IPS-18a (cell line): ENCODE data around the gene UBALD1.

Experiments used
- H3K27ac ChIP-seq: one replicate; pipeline ENCODE4 v1.5.1; 2013; ENCODE audit warnings: low read length
- H3K27me3 ChIP-seq: one replicate; pipeline ENCODE4 v1.6.1; 2013; ENCODE audit warnings: mild to moderate bottlenecking, low read length; ENCODE audit not compliant: control insufficient read depth, insufficient read depth
- H3K36me3 ChIP-seq: one replicate; pipeline ENCODE4 v1.6.1; 2013; ENCODE audit warnings: low read depth, low read length; ENCODE audit not compliant: control insufficient read depth
- H3K4me1 ChIP-seq: one replicate; pipeline ENCODE4 v1.6.1; 2013; ENCODE audit warnings: low read depth, low read length; ENCODE audit not compliant: control insufficient read depth
- H3K4me3 ChIP-seq: one replicate; pipeline ENCODE4 v1.5.1; 2013; ENCODE audit warnings: low read length
- H3K9ac ChIP-seq: one replicate; pipeline ENCODE4 v1.6.1; 2013; ENCODE audit warnings: mild to moderate bottlenecking, low read length, moderate library complexity
- H3K9me3 ChIP-seq: one replicate; pipeline ENCODE4 v1.6.1; 2013; ENCODE audit warnings: low read depth, low read length; ENCODE audit not compliant: control insufficient read depth

The UBALD1 gene

DNA sequence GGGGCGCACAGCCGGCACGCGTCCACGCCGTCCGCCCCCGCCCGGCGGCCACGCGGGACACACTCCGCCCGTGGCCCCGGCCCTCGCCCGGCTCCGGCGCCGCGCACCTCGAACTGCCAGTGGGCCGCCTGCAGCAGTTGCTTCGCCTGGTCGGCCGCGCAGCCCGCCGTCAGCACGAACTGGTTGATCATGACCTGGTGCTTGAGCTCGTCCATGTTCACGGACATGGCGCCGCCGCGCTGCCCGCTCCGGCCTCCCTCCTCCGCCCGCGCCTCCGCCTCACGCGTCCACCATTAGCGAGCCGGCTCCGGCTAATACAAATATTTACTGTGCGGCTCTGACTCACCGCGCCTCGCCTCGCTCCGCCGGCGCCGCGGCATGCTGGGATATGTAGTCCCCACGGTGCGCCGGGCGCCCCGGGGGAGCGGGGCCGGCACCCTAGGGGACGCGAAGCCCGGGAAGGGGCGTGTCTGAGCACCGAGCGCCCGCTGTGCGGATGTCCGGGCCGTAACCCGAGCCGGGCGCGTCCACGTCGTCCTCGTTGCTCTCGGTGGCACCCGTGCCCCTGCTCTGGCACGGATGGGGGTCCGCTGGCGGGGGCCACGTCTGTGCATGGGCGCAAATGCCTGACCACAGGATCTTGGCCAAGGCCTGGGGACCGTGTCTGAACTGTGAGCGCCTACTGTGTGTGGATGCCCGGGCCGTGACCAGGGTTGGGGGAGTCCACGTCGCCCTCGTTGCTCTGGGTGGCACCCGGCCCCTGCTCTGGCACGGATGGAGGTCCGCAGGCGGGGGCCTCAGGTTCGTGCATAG lies at the start of gene UBALD1:
Gene UBALD1 (minus strand): TSS at position 318 of the 813 bp plus-strand sequence. CDS start 91 bp downstream, at position 227.
- H3K36me3 ChIP-seq: no peaks in the 10 kb centered on the region

DNA sequence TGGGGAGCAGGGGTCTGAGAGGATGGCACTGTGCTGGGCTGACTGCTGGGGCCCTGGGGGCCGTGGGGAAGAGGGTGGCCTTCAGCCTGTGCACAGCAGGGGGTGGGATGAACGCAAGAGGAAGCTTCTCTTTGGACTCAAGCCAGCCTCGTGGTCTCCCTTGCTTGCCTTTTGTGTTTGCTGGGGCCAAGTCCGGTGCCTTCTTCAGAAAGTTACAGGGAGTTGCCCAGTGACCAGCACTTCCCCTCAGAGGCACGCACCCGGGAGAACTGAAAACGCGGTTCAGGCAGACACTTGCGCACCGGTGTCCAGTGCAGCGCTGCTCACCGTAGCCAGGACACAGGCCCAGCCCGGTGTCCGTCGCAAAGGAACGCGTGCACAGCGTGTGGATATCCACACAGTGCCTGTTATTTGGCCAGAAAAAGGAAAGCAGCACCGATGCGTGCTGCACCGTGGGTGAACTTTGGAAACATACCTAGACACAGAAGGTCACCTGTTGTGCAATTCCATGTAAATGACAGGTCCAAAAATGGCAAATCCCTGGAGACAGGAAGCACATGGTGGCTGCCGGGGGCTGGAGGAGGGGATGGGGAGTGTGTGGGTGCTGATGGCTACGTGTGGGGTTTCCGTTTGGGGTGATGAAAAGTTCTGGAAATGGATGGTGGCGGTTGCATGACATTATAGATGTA lies 49.2 kb upstream of the UBALD1 start:
- peaks cover 36% of the 10 kb centered on the region for H3K36me3 ChIP-seq
- no peaks in the 10 kb centered on the region for H3K9me3 ChIP-seq
- no peaks in the 10 kb centered on the region for H3K27me3 ChIP-seq
- no peak overlapping the region for H3K27ac ChIP-seq
- H3K4me1 ChIP-seq: no peaks in the 10 kb centered on the region
- H3K4me3 ChIP-seq: no peak overlapping the region
- no peak overlapping the region for H3K9ac ChIP-seq

More for the DNA sequence above, at the start of gene UBALD1:
- peak within 1 kb of the TSS; percentile 82 for H3K27ac ChIP-seq
- peak within 1 kb of the TSS; percentile 79 for H3K9ac ChIP-seq
- H3K9me3 ChIP-seq: no peaks in the 10 kb centered on the region
- H3K4me3 ChIP-seq: peak within 1 kb of the TSS; percentile 92
- H3K27me3 ChIP-seq: no peaks in the 10 kb centered on the region
- peaks cover 14% of the 10 kb centered on the region for H3K4me1 ChIP-seq

DNA sequence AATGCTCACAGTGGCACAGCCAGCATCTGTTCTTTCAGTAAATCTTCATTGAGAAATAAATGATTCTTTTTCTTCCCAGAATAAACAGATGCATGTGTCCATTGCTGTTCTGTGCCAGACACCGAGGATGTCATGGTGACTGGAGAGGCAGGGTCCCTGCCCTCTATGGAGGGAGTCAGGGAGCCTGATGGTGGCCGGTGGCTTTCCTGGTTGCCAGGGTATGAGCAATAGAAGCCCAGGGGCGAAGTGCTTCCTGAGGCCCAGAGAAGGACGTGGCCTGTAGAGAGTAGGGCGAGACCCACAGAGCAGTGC lies 48.7 kb upstream of the UBALD1 start:
- no peak overlapping the region for H3K27ac ChIP-seq
- no peaks in the 10 kb centered on the region for H3K9me3 ChIP-seq
- no peaks in the 10 kb centered on the region for H3K4me1 ChIP-seq
- H3K4me3 ChIP-seq: no peak overlapping the region
- H3K27me3 ChIP-seq: no peaks in the 10 kb centered on the region
- H3K36me3 ChIP-seq: peaks cover 35% of the 10 kb centered on the region
- H3K9ac ChIP-seq: no peak overlapping the region

DNA sequence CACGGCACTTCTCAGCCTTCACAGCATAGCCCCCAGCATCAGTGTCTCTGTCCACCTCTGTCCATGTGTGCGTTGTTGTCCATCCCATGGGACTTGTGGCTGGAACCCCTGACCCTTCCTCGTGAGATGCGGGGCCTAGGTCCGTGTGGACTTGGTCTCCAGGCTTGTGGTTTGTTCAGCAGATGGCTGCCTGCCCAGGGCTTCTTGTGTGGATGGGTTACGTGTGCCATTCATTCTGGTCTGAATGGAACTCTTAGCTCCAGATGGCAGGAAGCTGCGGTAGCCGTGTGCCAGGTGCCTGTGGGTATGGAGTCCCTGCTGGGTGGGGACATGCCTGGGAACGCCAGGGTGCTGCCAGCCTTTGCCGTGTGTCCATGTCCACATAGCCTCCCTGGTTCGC lies 47.0 kb upstream of the UBALD1 start:
- no peak overlapping the region for H3K27ac ChIP-seq
- H3K9me3 ChIP-seq: no peaks in the 10 kb centered on the region
- no peak overlapping the region for H3K4me3 ChIP-seq
- no peaks in the 10 kb centered on the region for H3K4me1 ChIP-seq
- peaks cover 21% of the 10 kb centered on the region for H3K36me3 ChIP-seq
- no peak overlapping the region for H3K9ac ChIP-seq
- H3K27me3 ChIP-seq: no peaks in the 10 kb centered on the region

DNA sequence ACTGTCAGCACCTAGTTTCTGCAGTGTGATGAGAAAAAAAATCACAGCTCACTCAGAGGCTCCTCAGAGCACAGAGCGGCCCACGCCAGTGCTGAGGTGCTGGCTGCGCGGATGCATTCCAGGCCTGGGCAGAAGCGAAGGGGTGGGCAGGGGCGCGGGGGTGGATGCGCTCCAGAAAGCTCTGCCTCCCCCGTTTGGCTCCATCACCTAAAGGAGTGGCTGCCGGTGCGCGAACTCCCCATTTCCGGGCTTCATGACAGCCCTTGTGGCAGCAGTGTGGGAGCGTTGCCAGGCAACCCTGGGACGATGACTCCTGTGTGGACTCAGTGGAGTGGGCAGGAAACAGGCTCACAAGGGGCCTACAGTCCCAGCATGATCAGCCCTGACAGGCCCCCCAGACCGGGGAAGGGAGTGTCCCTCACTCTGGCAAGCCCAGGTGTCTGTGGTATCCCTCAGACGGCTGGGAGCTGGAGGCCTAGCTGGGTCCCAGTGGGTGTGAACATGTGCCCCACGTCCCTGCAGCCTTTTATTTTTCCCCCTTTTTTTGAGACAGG lies 45.8 kb upstream of the UBALD1 start:
- Histone ChIP-seq H3K27ac (no peak overlapping the region), H3K27me3 (no peaks in the 10 kb centered on the region), H3K36me3 (peaks cover 25% of the 10 kb centered on the region), H3K4me1 (no peaks in the 10 kb centered on the region), H3K9ac (no peak overlapping the region), H3K9me3 (no peaks in the 10 kb centered on the region), H3K4me3 (no peak overlapping the region)

DNA sequence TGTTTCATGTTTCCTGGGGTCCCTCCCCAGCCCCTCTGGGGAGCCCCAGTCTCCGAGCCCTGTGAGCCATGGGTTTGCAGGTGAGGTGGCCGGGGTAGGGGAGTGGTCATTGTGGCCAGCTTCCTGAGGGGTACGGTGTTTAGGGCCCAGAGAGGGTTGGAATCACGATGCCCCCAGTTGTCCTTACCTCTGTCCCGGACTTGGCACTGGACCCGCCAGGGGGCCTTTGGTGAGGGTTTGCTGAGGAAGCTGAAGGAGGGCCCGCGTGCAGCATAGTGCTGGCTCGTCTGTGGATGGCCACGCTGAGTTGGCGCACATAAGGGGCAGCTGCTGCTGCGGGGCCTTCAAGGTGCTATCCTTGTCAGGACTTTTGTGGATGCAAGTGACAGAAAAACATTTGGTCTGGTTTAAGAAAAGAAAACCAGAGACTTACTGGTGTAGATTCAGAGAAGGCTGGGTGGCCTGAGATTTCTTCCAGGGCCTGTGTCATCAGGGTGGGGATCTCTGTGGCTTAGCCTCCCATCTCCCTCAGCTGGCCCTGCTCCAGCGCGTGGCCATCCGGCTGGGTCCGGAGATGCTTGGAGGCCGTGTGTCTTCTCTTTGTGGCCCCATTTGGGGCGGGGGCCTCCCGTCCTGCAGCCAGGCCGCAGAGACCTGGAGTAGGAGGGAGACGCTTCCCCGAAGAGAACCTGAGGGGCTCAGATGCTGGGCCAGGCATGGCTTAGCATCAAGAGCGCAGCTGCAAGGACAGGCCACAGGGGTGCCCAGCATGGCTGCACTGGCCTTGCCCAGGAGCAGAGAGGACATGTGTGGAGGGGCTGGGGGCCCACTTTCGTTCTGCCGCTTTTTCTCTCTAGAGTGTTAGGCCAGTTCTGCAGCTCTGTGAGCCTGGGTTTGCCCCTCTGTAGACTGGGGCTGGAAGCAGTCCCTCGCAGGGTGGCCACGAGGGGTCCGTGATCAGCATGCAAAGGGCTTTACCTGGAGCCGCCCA lies 45.0 kb upstream of the UBALD1 start:
- Histone ChIP-seq H3K4me1 (no peaks in the 10 kb centered on the region), H3K27ac (no peak overlapping the region), H3K9ac (no peak overlapping the region), H3K9me3 (no peaks in the 10 kb centered on the region), H3K4me3 (no peak overlapping the region), H3K27me3 (no peaks in the 10 kb centered on the region), H3K36me3 (peaks cover 30% of the 10 kb centered on the region)

DNA sequence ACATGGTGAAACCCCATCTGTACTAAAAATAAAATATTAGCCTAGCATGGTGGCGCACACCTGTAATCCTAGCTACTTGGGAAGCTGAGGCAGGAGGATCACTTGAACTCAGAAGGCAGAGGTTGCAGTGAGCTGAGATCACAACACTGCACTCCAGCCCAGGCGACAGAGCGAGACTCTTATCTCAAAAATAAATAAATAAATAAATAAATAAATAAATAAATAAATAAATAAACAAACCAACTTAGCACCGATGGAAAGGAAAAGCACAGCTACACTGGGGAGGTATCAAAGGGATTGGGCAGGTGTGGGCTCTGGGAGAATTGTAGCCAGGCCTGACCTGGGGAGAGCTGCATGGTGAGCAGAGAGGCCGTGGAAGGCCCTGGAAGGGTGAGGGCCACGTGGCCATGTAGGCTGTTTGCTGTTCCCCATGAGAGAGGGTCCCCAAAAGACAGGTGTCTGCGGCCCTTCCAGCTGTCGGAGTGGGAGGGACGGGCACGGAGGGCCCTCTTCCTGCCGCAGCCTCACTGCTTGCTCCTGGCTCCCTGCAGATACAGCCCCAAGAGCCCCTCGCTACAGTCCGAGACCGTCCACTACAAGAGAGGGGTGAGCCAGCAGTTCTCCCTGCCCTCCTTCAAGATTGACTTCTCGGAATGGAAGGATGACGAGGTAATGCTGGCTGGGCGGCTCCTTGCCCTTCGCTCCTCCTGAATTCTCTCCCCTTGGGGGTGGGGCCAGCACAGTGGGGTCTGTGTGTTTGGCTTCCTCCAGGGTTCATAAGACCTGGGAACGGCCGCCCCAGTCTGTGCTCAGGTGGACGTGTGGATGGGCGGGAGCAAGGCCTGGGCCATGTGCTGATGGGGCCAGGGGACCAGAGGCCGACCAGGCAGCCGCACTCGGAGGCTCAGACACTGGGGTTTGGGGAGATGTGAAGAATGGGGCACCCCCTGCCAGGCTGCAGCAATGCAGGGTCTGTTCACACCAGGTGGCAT lies 42.3 kb upstream of the UBALD1 start:
- no peak overlapping the region for H3K9ac ChIP-seq
- H3K27me3 ChIP-seq: no peaks in the 10 kb centered on the region
- no peaks in the 10 kb centered on the region for H3K4me1 ChIP-seq
- H3K4me3 ChIP-seq: no peak overlapping the region
- peaks cover 34% of the 10 kb centered on the region for H3K36me3 ChIP-seq
- no peaks in the 10 kb centered on the region for H3K9me3 ChIP-seq
- H3K27ac ChIP-seq: no peak overlapping the region

DNA sequence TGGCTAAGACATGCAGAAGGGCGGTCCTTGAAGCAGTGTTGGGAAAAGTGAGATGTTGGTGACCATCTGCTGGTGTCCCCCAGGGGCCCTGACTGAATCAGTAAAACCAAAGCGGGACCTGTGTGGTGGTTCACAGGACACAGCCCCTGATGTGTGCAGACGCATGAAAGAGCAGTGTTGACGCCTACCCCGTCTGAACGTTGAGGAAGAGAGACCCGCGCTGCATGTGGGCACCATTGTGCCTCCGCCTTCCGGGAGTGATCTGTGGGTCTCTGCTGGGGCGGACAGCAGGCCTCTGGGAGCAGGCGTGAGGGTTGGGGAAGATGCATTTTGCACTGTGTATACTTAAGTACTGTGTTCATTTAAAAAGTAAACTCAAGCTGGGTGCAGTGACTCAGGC lies 41.5 kb upstream of the UBALD1 start:
- Histone ChIP-seq H3K9ac (no peak overlapping the region), H3K4me1 (no peaks in the 10 kb centered on the region), H3K27ac (no peak overlapping the region), H3K9me3 (no peaks in the 10 kb centered on the region), H3K27me3 (no peaks in the 10 kb centered on the region), H3K36me3 (peaks cover 36% of the 10 kb centered on the region), H3K4me3 (no peak overlapping the region)

DNA sequence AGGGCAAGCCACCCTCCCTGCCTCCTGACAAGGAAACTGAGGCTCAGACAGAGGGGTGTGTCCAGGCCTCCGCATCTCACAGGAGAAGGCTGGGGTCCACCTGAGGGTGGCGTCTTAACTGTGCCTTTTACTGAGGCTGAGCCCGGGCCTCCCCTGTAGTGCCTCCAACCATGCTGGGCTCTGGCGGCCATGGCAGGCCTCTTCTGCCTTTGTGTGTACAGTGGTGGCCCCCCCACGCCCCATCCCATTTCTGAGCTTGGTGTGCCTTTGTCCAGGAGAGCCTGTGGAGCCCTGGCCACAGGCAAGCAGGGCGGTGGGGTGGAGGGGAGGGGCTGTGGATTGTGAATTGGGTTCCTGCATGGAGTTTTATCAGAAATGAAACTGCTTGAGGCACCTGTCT lies 41.1 kb upstream of the UBALD1 start:
- no peak overlapping the region for H3K4me3 ChIP-seq
- H3K27me3 ChIP-seq: no peaks in the 10 kb centered on the region
- H3K27ac ChIP-seq: no peak overlapping the region
- H3K9ac ChIP-seq: no peak overlapping the region
- H3K9me3 ChIP-seq: no peaks in the 10 kb centered on the region
- no peaks in the 10 kb centered on the region for H3K4me1 ChIP-seq
- H3K36me3 ChIP-seq: peaks cover 38% of the 10 kb centered on the region

DNA sequence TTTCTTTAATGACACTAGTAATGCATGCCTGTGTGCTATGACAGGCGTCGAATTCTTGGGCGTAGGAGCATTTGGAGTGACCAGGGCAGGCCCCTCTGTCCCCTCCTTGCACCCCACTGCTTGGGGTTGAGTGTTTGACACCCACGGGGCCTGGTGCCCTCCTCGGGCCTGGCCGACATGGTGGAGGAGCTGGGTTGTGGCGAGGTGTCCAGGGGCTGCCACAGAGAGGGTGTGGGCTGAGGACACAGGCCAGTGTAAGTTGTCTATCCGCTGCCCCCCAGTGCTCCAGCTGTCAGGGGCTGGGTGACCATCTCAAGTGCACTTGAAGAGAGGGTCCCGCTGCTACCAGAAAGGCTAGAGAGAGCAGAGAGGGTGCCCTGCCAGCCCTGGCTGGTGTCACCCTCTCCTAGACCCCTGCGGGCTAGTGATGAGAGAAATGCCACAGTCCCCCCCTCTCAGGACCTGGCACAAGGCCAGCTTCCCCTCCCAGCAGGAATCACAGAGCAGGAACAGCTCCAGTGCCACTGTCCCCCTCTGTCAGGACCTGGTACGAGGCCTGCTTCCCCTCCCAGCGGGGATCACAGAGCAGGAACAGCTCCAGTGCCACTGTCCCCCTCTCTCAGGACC lies 40.4 kb upstream of the UBALD1 start:
- H3K27me3 ChIP-seq: no peaks in the 10 kb centered on the region
- H3K9me3 ChIP-seq: no peaks in the 10 kb centered on the region
- H3K36me3 ChIP-seq: peaks cover 36% of the 10 kb centered on the region
- no peaks in the 10 kb centered on the region for H3K4me1 ChIP-seq
- H3K4me3 ChIP-seq: no peak overlapping the region
- no peak overlapping the region for H3K9ac ChIP-seq
- no peak overlapping the region for H3K27ac ChIP-seq
